Tibial artery (tissue), 4 donors: ENCODE measurements around the gene KRR1.
"Not testable (repeated sequence)": the region's sequence is repeated elsewhere in the genome, so short reads cannot be mapped to it uniquely, and the experiment has no call there.

Experiments used
- DNase-seq, 2 donors: peaks; one replicate each; pipeline ENCODE4 v3.0.0-alpha.2; 2019
- H3K27ac ChIP-seq, 2 donors: fragments of 200-600 bp; sonication (generic) in 1 of 2; 1 replicate in 1 of 2; 2 replicates in 1 of 2; pipeline ENCODE4 v1.5.1; 2018 to 2019; ENCODE audit warnings: mild to moderate bottlenecking in 1 of 2
- H3K27me3 ChIP-seq, 2 donors: fragments of 200-600 bp; sonication (generic) in 1 of 2; one replicate each; pipeline versions ENCODE4 v1.5.1 to v1.6.0; 2016 to 2019
- H3K36me3 ChIP-seq, 3 donors: fragments of 200-600 bp; sonication (generic) in 2 of 3; one replicate each; pipeline ENCODE4 v1.5.1; 2016 to 2019; ENCODE audit warnings: mild to moderate bottlenecking in 2 of 3
- H3K4me1 ChIP-seq, 4 donors: fragments of 200-600 bp; sonication (generic) in 2 of 4; 1 replicate in 3 of 4; 2 replicates in 1 of 4; pipeline ENCODE4 v1.5.1; 2016 to 2019
- H3K4me3 ChIP-seq, 2 donors: fragments of 200-600 bp; sonication (generic) in 1 of 2; 1 replicate in 1 of 2; 2 replicates in 1 of 2; pipeline ENCODE4 v1.5.1; 2018 to 2019; ENCODE audit warnings: mild to moderate bottlenecking in 2 of 2
- H3K9me3 ChIP-seq, 3 donors: fragments of 200-600 bp; sonication (generic) in 1 of 3; one replicate each; pipeline ENCODE4 v1.5.1; 2016 to 2019
- intact Hi-C: fragments of 100-400 bp; cut with DNase I; formaldehyde crosslinking; loops from one replicate; pipeline ENCODE4 v1.15.0; 2023; ENCODE audit warnings: low total_unique reads
- TF ChIP-seq, protein P1 (sequence below), 2 experiments: fragments of 200-600 bp in 1 of 2; fragments of 450-650 bp in 1 of 2; IDR thresholded peaks; one replicate each; pipeline ENCODE4 v1.5.1; 2017 to 2019; ENCODE audit warnings: antibody characterized with exemption in 2 of 2, mild to moderate bottlenecking in 1 of 2, moderate library complexity in 1 of 2

Gene KRR1

DNA sequence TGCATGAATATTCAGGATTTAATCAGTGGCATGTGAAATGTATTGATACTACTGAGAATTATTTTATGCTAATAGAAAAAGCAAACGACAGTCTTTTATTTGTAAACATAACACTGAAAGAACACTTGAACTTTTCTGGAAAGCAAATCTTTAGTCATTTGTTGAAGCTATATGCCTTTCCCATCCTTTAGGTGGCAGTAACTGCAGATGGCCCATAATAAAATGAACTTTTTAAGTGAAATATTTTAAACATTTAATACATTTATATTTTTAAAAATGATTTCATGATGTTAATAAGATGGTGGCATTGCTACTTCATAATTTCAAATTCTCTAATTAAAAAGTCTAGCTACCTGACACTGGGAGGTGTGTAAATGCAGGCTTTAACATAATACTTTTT is 13.9 kb upstream of the KRR1 start:
- Histone ChIP-seq H3K27ac (no peak overlapping the region), H3K36me3 (no peaks in the 10 kb centered on the region), H3K27me3 (no peaks in the 10 kb centered on the region), H3K9me3 (no peaks in the 10 kb centered on the region), H3K4me1 (no peaks in the 10 kb centered on the region), H3K4me3 (no peak overlapping the region)
- intact Hi-C loops: no loop called here
- no peak for DNase-seq
- TF ChIP-seq, protein P1, sequence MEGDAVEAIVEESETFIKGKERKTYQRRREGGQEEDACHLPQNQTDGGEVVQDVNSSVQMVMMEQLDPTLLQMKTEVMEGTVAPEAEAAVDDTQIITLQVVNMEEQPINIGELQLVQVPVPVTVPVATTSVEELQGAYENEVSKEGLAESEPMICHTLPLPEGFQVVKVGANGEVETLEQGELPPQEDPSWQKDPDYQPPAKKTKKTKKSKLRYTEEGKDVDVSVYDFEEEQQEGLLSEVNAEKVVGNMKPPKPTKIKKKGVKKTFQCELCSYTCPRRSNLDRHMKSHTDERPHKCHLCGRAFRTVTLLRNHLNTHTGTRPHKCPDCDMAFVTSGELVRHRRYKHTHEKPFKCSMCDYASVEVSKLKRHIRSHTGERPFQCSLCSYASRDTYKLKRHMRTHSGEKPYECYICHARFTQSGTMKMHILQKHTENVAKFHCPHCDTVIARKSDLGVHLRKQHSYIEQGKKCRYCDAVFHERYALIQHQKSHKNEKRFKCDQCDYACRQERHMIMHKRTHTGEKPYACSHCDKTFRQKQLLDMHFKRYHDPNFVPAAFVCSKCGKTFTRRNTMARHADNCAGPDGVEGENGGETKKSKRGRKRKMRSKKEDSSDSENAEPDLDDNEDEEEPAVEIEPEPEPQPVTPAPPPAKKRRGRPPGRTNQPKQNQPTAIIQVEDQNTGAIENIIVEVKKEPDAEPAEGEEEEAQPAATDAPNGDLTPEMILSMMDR (IDR thresholded peaks at IDR 0.05): no peak

DNA sequence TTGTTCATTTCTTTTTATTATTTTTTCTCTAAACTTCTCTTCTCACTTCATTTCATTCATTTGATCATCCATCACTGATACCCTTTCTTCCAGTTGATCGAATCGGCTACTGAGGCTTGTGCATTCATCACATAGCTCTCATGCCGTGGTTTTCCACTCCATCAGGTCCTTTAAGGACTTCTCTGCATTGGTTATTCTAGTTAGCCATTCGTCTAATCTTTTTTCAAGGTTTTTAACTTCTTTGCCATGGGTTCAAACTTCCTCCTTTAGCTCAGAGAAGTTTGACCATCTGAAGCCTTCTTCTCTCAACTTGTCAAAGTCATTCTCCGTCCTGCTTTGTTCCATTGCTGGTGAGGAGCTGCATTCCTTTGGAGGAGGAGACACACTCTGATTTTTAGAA is 10.7 kb upstream of the KRR1 start:
- H3K4me3 ChIP-seq, intact Hi-C loops, H3K4me1 ChIP-seq, H3K27ac ChIP-seq, DNase-seq, H3K27me3 ChIP-seq, H3K9me3 ChIP-seq, H3K36me3 ChIP-seq: not testable (repeated sequence)

DNA sequence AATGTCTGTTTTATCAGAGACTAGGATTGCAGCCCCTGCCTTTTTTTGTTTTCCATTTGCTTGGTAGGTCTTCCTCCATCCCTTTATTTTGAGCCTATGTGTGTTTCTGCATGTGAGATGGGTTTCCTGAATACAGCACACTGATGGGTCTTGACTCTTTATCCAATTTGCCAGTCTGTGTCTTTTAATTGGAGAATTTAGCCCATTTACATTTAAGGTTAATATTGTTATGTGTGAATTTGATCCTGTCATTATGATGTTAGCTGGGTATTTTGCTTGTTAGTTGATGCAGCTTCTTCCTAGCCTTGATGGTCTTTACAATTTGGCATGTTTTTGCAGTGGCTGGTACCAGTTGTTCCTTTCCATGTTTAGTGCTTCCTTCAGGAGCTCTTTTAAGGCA is 9.8 kb upstream of the KRR1 start:
- H3K9me3 ChIP-seq, H3K36me3 ChIP-seq, H3K27me3 ChIP-seq, H3K4me3 ChIP-seq, H3K4me1 ChIP-seq, intact Hi-C loops, H3K27ac ChIP-seq, DNase-seq: not testable (repeated sequence)

DNA sequence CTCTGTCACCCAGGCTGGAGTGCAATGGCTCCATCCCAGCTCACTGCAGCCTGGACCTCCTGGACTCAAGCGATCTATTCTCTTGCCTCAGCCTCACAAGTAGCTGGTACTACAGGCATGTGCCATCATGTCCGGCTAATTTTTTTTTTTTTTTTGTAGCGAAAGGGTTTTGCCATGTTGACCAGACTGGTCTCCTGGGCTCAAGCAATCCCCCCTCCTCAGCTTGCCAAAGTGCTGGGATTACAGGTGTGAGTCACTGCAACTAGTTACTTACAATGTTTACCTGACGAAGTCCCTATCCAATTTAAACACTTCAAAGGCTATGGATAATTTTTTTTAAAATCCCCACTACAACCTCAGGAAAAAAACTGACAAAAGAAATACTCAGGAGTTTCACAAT is 1.8 kb downstream of the KRR1 start:
- TF ChIP-seq, protein P1 (IDR thresholded peaks at IDR 0.05): no peak
- H3K27ac ChIP-seq: no peak overlapping the region
- intact Hi-C loops: loop anchor here (5.0 to 10.0 kb wide), 2 partner anchors 175 to 523 kb away; partner anchors contain the start of genes CAPS2, GLIPR1L1 and PHLDA1
- H3K9me3 ChIP-seq: no peaks in the 10 kb centered on the region
- peaks cover 0 to 34% (median 14%) of the 10 kb centered on the region in 4 donors for H3K4me1 ChIP-seq
- H3K27me3 ChIP-seq: no peaks in the 10 kb centered on the region
- no peak overlapping the region for H3K4me3 ChIP-seq
- peaks cover 3 to 25% (median 3%) of the 10 kb centered on the region in 3 donors for H3K36me3 ChIP-seq
- no peak for DNase-seq

DNA sequence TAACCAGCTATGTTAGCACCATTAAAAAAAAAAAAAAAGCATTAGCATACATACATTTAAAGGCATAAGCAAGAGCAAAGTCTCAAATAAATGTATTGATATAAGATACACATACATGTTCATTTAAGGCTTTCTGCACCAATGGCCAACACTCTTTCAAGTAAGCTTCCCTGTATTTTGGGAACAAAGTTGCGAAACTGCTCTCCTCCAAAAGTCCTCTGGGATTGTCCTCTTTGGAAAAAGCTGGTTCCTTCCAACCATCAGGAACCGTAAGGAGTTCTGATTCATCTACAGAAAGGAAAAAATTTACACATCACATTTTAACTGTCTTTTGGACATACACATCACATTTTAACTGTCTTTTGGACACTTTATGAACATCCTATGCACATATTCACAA is 3.2 kb downstream of the KRR1 start:
- Histone ChIP-seq H3K27ac (no peak overlapping the region), H3K4me1 (peaks cover 0 to 34% (median 14%) of the 10 kb centered on the region in 4 donors), H3K4me3 (no peak overlapping the region), H3K27me3 (no peaks in the 10 kb centered on the region), H3K36me3 (peaks cover 9 to 40% (median 15%) of the 10 kb centered on the region in 3 donors), H3K9me3 (no peaks in the 10 kb centered on the region)
- intact Hi-C loops: loop anchor here (10.0 kb wide), 1 partner anchor 173 kb away; the partner anchor contains the start of genes CAPS2 and GLIPR1L1
- DNase-seq: no peak
- TF ChIP-seq, protein P1 (IDR thresholded peaks at IDR 0.05): no peak

DNA sequence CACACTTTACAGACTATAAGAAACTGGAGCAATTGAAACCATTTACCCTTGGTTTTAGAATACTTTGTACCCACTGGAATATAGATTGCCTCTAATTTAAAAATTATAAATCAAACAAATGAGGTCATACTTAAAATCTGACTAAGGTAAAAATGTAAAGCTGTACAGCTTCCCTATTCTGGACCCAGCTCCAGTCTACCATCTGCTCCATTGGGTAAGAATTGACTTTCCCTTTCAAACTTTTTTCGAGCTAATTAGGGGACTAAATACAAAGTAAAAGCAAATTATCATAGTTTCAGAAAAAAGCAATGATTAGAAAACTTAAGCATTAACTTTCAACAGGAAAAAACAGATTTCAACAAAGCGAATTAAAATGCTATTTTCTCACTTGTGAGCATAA is 4.3 kb downstream of the KRR1 start:
- intact Hi-C loops: loop anchor here (10.0 kb wide), 1 partner anchor 172 kb away; the partner anchor contains the start of genes CAPS2 and GLIPR1L1
- Histone ChIP-seq H3K4me1 (peaks cover 0 to 34% (median 14%) of the 10 kb centered on the region in 4 donors), H3K36me3 (peaks cover 17 to 51% (median 24%) of the 10 kb centered on the region in 3 donors), H3K27ac (no peak overlapping the region), H3K4me3 (no peak overlapping the region), H3K27me3 (no peaks in the 10 kb centered on the region), H3K9me3 (no peaks in the 10 kb centered on the region)
- TF ChIP-seq, protein P1 (IDR thresholded peaks at IDR 0.05): no peak
- DNase-seq: no peak
